Neural cell (in vitro differentiated cells): Measurements from ENCODE around the gene RPS19BP1. TPM values are rescaled to one million over a fixed set of nuclear protein-coding genes. Genes with fewer than 3 reads are reported as not detected.

ENCODE experiments used
- H2AFZ ChIP-seq: fragments of 200-600, 300-800 bp; sonication (generic), shearing (Covaris generic); 2 replicates; pipeline ENCODE4 v1.6.0; 2014; ENCODE audit warnings: low read depth, mild to moderate bottlenecking, antibody characterized with exemption, low read length, moderate library complexity
- H3F3A ChIP-seq: fragments of 200-600 bp; shearing (Covaris generic); 2 replicates; pipeline ENCODE4 v1.6.1; 2016; ENCODE audit warnings: mild to moderate bottlenecking, moderate library complexity, mixed read lengths, antibody characterized with exemption, low read length; ENCODE audit not compliant: insufficient read depth, poor library complexity, severe bottlenecking
- H3K27ac ChIP-seq: fragments of 200-600, 300-800 bp; sonication (generic), shearing (Covaris generic); 2 replicates; pipeline ENCODE4 v1.5.1; 2014; ENCODE audit warnings: mild to moderate bottlenecking, low read length, moderate library complexity
- H3K27me3 ChIP-seq: fragments of 300-800, 200-600 bp; sonication (generic), shearing (Covaris generic); 2 replicates; pipeline ENCODE4 v1.6.0; 2014; ENCODE audit warnings: mild to moderate bottlenecking, low read depth, low read length, moderate library complexity; ENCODE audit not compliant: insufficient read depth
- H3K36me3 ChIP-seq: fragments of 300-800, 200-600 bp; sonication (generic), shearing (Covaris generic); 2 replicates; pipeline ENCODE4 v1.5.1; 2014; ENCODE audit warnings: mild to moderate bottlenecking, antibody characterized with exemption, low read length, moderate library complexity; ENCODE audit not compliant: insufficient read depth
- H3K4me2 ChIP-seq: fragments of 300-800, 200-600 bp; sonication (generic), shearing (Covaris generic); 2 replicates; pipeline ENCODE4 v1.6.0; 2014; ENCODE audit warnings: mild to moderate bottlenecking, low read length
- H3K4me3 ChIP-seq: fragments of 300-800, 200-600 bp; sonication (generic), shearing (Covaris generic); 2 replicates; pipeline ENCODE4 v1.5.1; 2014; ENCODE audit warnings: mild to moderate bottlenecking, low read length, moderate library complexity
- H3K79me2 ChIP-seq: fragments of 200-600 bp; shearing (Covaris generic); replicated peaks from 2 replicates; pipeline ENCODE4 v1.6.0; 2014; ENCODE audit warnings: mild to moderate bottlenecking, low read length, moderate library complexity; ENCODE audit not compliant: insufficient read depth
- H3K9ac ChIP-seq: fragments of 300-800, 200-600 bp; sonication (generic), shearing (Covaris generic); 2 replicates; pipeline ENCODE4 v1.6.1; 2016; ENCODE audit warnings: mild to moderate bottlenecking, low read length, mixed read lengths
- H3K9me2 ChIP-seq: fragments of 200-600 bp; shearing (Covaris generic); 2 replicates; pipeline ENCODE4 v1.6.1; 2016; ENCODE audit warnings: mild to moderate bottlenecking, low read length, mixed read lengths; ENCODE audit not compliant: insufficient read depth
- H3K9me3 ChIP-seq: fragments of 200-600, 300-800 bp; sonication (generic), shearing (Covaris generic); 2 replicates; pipeline ENCODE4 v1.6.1; 2016; ENCODE audit warnings: mild to moderate bottlenecking, mixed run types, low read length, moderate library complexity, mixed read lengths
- H4K20me1 ChIP-seq: fragments of 200-600 bp; shearing (Covaris generic); 2 replicates; pipeline ENCODE4 v1.6.1; 2016; ENCODE audit warnings: mild to moderate bottlenecking, mixed run types; ENCODE audit not compliant: insufficient read depth
- CTCF ChIP-seq: fragments of 450-650 bp; IDR thresholded peaks from 2 replicates; pipeline ENCODE4 v1.5.1; 2014; ENCODE audit warnings: antibody characterized with exemption, mild to moderate bottlenecking, moderate library complexity; ENCODE audit not compliant: poor library complexity, severe bottlenecking
- EP300 ChIP-seq: fragments of 450-650 bp; conservative IDR thresholded peaks from 2 replicates; pipeline ENCODE4 v1.6.1; 2014; ENCODE audit warnings: antibody characterized with exemption, mild to moderate bottlenecking, moderate library complexity; ENCODE audit not compliant: poor library complexity, severe bottlenecking
- EZH2 ChIP-seq: fragments of 200-600, 300-800 bp; shearing (Covaris generic), sonication (generic); IDR thresholded peaks from 2 replicates; pipeline ENCODE4 v1.6.1; 2014; ENCODE audit warnings: antibody characterized with exemption, low read length, borderline replicate concordance, mild to moderate bottlenecking; ENCODE audit not compliant: insufficient read depth, poor library complexity, severe bottlenecking
- MXI1 ChIP-seq: fragments of 450-650 bp; conservative IDR thresholded peaks from 2 replicates; pipeline ENCODE4 v1.6.1; 2014; ENCODE audit warnings: antibody characterized with exemption, mild to moderate bottlenecking; ENCODE audit not compliant: poor library complexity, severe bottlenecking
- POLR2AphosphoS5 ChIP-seq: IDR thresholded peaks from 2 replicates; pipeline ENCODE4 v1.6.1; 2012
- RAD21 ChIP-seq: fragments of 450-650 bp; conservative IDR thresholded peaks from 2 replicates; pipeline ENCODE4 v1.6.1; 2014; ENCODE audit warnings: antibody characterized with exemption, mild to moderate bottlenecking, moderate library complexity
- REST ChIP-seq: IDR thresholded peaks from 2 replicates; pipeline ENCODE4 v1.6.1; 2012; ENCODE audit warnings: borderline replicate concordance
- SMC3 ChIP-seq: fragments of 450-650 bp; conservative IDR thresholded peaks from 2 replicates; pipeline ENCODE4 v1.6.1; 2014; ENCODE audit warnings: antibody characterized with exemption, mild to moderate bottlenecking, moderate library complexity; ENCODE audit not compliant: poor library complexity
- TAF1 ChIP-seq: IDR thresholded peaks from 2 replicates; pipeline ENCODE4 v1.6.1; 2012; ENCODE audit warnings: low read depth
- polyA plus RNA-seq: library from polyadenylated mRNA; depleted of rRNA; stranded (reverse); fragments of >200 nt; gene quantifications from 2 replicates; pipeline ENCODE4 v1.2.3, GENCODE V29; 2014

Gene RPS19BP1
- polyA plus RNA-seq, 1 donor from 2014 or later = 164 TPM

- Histone ChIP-seq H3K27me3 (no peaks in the 10 kb centered on the region), H2AFZ (peak overlapping the region; percentile 73), H3K9me2 (no peaks in the 10 kb centered on the region), H3K9ac (peak overlapping the region; percentile 100), H3K9me3 (no peaks in the 10 kb centered on the region), H3K36me3 (peaks cover 4% of the 10 kb centered on the region), H3K4me2 (peak overlapping the region; percentile 69), H3F3A (peaks cover 4% of the 10 kb centered on the region), H3K4me3 (peak overlapping the region; percentile 78), H3K79me2 (peaks cover 35% of the 10 kb centered on the region), H4K20me1 (peaks cover 16% of the 10 kb centered on the region), H3K27ac (peak overlapping the region; percentile 98)
- no peak for TF ChIP-seq POLR2AphosphoS5
- no peak for TF ChIP-seq EZH2
- TF ChIP-seq CTCF = no peak
- no peak for TF ChIP-seq TAF1
- no peak for TF ChIP-seq EP300
- no peak for TF ChIP-seq MXI1
- TF ChIP-seq SMC3 = no peak
- TF ChIP-seq RAD21 = no peak
- no peak for TF ChIP-seq REST
Measured at GRCh38 chr22:39518996-39519680, 13.4 kb downstream of the RPS19BP1 start.

DNA sequence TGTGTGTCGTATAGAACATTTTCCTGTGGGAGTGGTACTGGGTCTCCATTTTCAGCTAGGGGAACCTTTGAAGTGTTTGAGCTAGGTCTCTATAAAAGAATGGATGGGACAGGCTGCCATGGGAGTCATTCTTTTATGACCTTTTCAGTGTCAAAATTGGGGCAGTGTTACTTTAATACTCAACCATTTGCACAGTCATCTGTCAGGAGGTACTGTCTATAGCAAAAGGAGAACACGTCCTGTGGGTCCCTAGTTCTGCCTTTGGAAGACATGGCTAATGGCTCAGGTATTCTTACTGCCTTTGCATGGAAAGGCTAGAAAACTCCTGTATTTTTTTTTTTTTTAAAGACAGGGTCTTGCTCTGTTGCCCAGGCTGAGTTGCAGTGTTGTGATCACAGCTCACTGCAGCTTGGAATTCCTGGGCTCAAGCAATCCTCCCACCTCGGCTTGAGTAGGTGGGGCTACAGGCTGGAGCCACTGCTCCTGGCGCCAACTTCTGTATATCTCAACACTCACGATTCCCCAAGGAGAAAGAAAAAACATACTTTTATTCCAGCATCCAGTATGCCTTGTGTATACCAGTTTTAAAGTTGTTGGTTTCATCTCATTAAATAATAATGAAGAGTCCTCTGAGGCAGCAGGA, 14.3 kb downstream of the RPS19BP1 start:
- H3F3A ChIP-seq = peaks cover 4% of the 10 kb centered on the region
- H3K4me3 ChIP-seq = peak overlapping the region; percentile 78
- peaks cover 14% of the 10 kb centered on the region for H4K20me1 ChIP-seq
- TF ChIP-seq POLR2AphosphoS5 = no peak
- TF ChIP-seq EZH2 = no peak
- TF ChIP-seq CTCF = no peak
- TF ChIP-seq RAD21 = no peak
- TF ChIP-seq REST = no peak
- no peak for TF ChIP-seq EP300
- no peak for TF ChIP-seq SMC3
- no peak for TF ChIP-seq MXI1
- no peak for TF ChIP-seq TAF1
- no peaks in the 10 kb centered on the region for H3K27me3 ChIP-seq
- H3K27ac ChIP-seq = peak overlapping the region; percentile 98
- no peak overlapping the region for H2AFZ ChIP-seq
- peaks cover 28% of the 10 kb centered on the region for H3K79me2 ChIP-seq
- H3K9ac ChIP-seq = no peak overlapping the region
- no peaks in the 10 kb centered on the region for H3K9me3 ChIP-seq
- no peaks in the 10 kb centered on the region for H3K9me2 ChIP-seq
- H3K4me2 ChIP-seq = no peak overlapping the region
- peaks cover 13% of the 10 kb centered on the region for H3K36me3 ChIP-seq
